Cerebellar nuclear complex (tissue), 1 donor: ENCODE measurements around the gene LRRC73.
"Not testable (repeated sequence)": the region's sequence is repeated elsewhere in the genome, so short reads cannot be mapped to it uniquely, and the experiment has no call there.

Source experiments
- DNase-seq, 2 experiments: peaks; one replicate each; lab custom pipeline; 2025; lab: John Stamatoyannopoulos, UW

The LRRC73 gene

DNA sequence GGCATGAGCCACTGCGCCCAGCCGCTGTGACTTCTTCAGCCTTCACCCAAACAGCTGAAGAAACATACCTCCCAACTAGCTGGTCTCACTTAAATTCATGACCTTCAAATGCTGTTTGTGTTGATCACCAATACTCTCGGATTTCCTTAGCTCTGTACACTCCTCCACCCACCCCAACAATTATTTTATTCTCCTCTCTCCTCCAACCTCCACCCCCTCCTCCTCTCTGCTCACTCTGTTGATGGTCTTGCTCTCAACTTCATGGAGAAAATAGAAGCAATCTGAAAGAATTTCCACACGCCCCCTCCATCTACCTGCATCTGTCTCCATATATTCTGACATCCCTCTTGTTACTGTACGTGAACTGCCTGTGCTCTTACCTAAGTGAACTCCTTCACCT lies 48.2 kb downstream of the LRRC73 start:
- DNase-seq, result no peak

- DNase-seq, result no peak
Measured at GRCh38 chr6:43460032-43460431, 50.1 kb downstream of the LRRC73 start.

- DNase-seq, result no peak
Measured at GRCh38 chr6:43459535-43459934, 50.6 kb downstream of the LRRC73 start.

GRCh38 chr6:43458154-43458553 lies 52.0 kb downstream of the LRRC73 start:
- not testable (repeated sequence) for DNase-seq

DNA sequence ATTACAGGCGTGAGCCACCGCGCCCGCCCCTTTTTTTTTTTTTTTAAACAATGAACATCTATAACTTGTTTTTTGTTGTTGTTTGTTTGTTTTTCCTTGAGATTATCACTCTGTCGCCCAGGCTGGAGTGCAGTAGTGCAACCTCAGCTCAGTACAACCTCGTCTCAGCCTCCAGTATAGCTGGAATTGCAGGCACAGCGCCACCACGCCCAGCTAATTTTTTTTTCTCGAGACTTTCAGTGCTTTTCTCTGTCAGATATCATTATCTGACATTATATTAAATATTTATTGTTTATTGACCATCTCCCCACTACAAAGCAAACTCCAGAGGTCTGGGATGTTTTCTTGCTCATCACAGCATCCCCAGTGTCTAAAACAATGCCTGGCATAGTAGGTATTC lies 52.5 kb downstream of the LRRC73 start:
- no peak for DNase-seq
